Lower lobe of right lung (tissue), 2 donors: ENCODE data around the gene MYO5A. TPM values are rescaled to one million over a fixed set of nuclear protein-coding genes. Genes with fewer than 3 reads are reported as not detected.

Experiments used
- ATAC-seq, 2 donors: fragments of 200-7000 bp; cut with Tn5 transposase; one replicate each; pipeline ENCODE4 v1.9.1; 2020 to 2022; ENCODE audit warnings: mild to moderate bottlenecking in 2 of 2, moderate library complexity in 2 of 2
- DNase-seq: peaks from one replicate; pipeline ENCODE4 v3.0.0-alpha.2; 2020
- H3K27ac ChIP-seq: fragments of 200-600 bp; one replicate; pipeline ENCODE4 v1.8.0; 2022
- H3K27me3 ChIP-seq: fragments of 200-600 bp; one replicate; pipeline ENCODE4 v1.8.0; 2022; ENCODE audit warnings: low read depth
- H3K36me3 ChIP-seq: fragments of 200-600 bp; one replicate; pipeline ENCODE4 v1.8.0; 2022; ENCODE audit warnings: mild to moderate bottlenecking
- H3K4me1 ChIP-seq: fragments of 200-600 bp; one replicate; pipeline ENCODE4 v1.8.0; 2022
- H3K4me3 ChIP-seq: fragments of 200-600 bp; one replicate; pipeline ENCODE4 v1.8.0; 2022; ENCODE audit warnings: mild to moderate bottlenecking
- H3K9me3 ChIP-seq: fragments of 200-600 bp; one replicate; pipeline ENCODE4 v1.8.0; 2022
- CTCF ChIP-seq: fragments of 200-600 bp; IDR thresholded peaks from one replicate; pipeline ENCODE4 v1.8.0; 2022; ENCODE audit warnings: antibody characterized with exemption, mild to moderate bottlenecking
- intact Hi-C: fragments of 100-400 bp; cut with DNase I; formaldehyde crosslinking; loops from one replicate; pipeline ENCODE4 v1.11.0; 2022
- total RNA-seq: library from RNA; stranded (reverse); fragmentation: NEBNext Ultra II Directional; extraction: Animal tissue kit (Norgen Biotek cat#: 25700); gene quantifications from one replicate; pipeline ENCODE4 v1.2.1, GENCODE V29; 2021
- donor health status: DM: no; HTN: yes; CAD: no; lungs with severe emphysema.

The MYO5A gene
- total RNA-seq, 1 donor from 2014 or later = 36.1 TPM

- Histone ChIP-seq H3K36me3 (peaks cover 57% of the 10 kb centered on the region), H3K4me1 (no peaks in the 10 kb centered on the region), H3K4me3 (no peak overlapping the region), H3K27ac (no peak overlapping the region), H3K27me3 (no peaks in the 10 kb centered on the region), H3K9me3 (no peaks in the 10 kb centered on the region)
- TF ChIP-seq CTCF = no peak
- intact Hi-C loops = no loop called here
- DNase-seq = no peak
- no peak for ATAC-seq
Measured at GRCh38 chr15:52369455-52369854, 159.2 kb downstream of the MYO5A start.

GRCh38 chr15:52369030-52369429 is 159.7 kb downstream of the MYO5A start:
- ATAC-seq (no peak), DNase-seq (no peak)
- no peaks in the 10 kb centered on the region for H3K9me3 ChIP-seq
- no peaks in the 10 kb centered on the region for H3K27me3 ChIP-seq
- TF ChIP-seq CTCF = no peak
- H3K4me1 ChIP-seq = no peaks in the 10 kb centered on the region
- intact Hi-C loops = no loop called here
- no peak overlapping the region for H3K4me3 ChIP-seq
- no peak overlapping the region for H3K27ac ChIP-seq
- peaks cover 56% of the 10 kb centered on the region for H3K36me3 ChIP-seq

GRCh38 chr15:52368402-52368801 is 160.3 kb downstream of the MYO5A start:
- no peak overlapping the region for H3K4me3 ChIP-seq
- H3K27me3 ChIP-seq = no peaks in the 10 kb centered on the region
- peaks cover 56% of the 10 kb centered on the region for H3K36me3 ChIP-seq
- ATAC-seq (no peak), DNase-seq (no peak)
- H3K27ac ChIP-seq = no peak overlapping the region
- intact Hi-C loops = no loop called here
- TF ChIP-seq CTCF = no peak
- no peaks in the 10 kb centered on the region for H3K9me3 ChIP-seq
- H3K4me1 ChIP-seq = no peaks in the 10 kb centered on the region

GRCh38 chr15:52362497-52362896 is 166.2 kb downstream of the MYO5A start:
- Histone ChIP-seq H3K36me3 (peaks cover 39% of the 10 kb centered on the region), H3K27me3 (no peaks in the 10 kb centered on the region), H3K9me3 (no peaks in the 10 kb centered on the region), H3K4me1 (no peaks in the 10 kb centered on the region), H3K27ac (no peak overlapping the region), H3K4me3 (no peak overlapping the region)
- no peak for DNase-seq
- intact Hi-C loops = no loop called here
- ATAC-seq = no peak
- TF ChIP-seq CTCF = no peak

- Histone ChIP-seq H3K4me3 (no peak overlapping the region), H3K27me3 (no peaks in the 10 kb centered on the region), H3K4me1 (no peaks in the 10 kb centered on the region), H3K36me3 (peaks cover 36% of the 10 kb centered on the region), H3K27ac (no peak overlapping the region), H3K9me3 (no peaks in the 10 kb centered on the region)
- DNase-seq (no peak), ATAC-seq (no peak)
- intact Hi-C loops = no loop called here
- no peak for TF ChIP-seq CTCF
Measured at GRCh38 chr15:52361975-52362494, 166.6 kb downstream of the MYO5A start.

- no peaks in the 10 kb centered on the region for H3K27me3 ChIP-seq
- H3K36me3 ChIP-seq = peaks cover 32% of the 10 kb centered on the region
- ATAC-seq (no peak), DNase-seq (no peak)
- TF ChIP-seq CTCF = no peak
- H3K27ac ChIP-seq = no peak overlapping the region
- intact Hi-C loops = no loop called here
- H3K4me1 ChIP-seq = no peaks in the 10 kb centered on the region
- H3K9me3 ChIP-seq = no peaks in the 10 kb centered on the region
- H3K4me3 ChIP-seq = no peak overlapping the region
Measured at GRCh38 chr15:52361494-52361893, 167.2 kb downstream of the MYO5A start.
